DMS 273 (cell line): ENCODE data around the gene CFDP1.
"Not testable (repeated sequence)": the region's sequence is repeated elsewhere in the genome, so short reads cannot be mapped to it uniquely, and the experiment has no call there.

Source experiments
- DNase-seq: peaks from one replicate; lab custom pipeline; 2025; ENCODE audit not compliant: unreplicated experiment; lab: John Stamatoyannopoulos, UW

CFDP1 gene

GRCh38 chr16:75459691-75460090 lies 26.4 kb upstream of the CFDP1 start:
- no peak for DNase-seq

GRCh38 chr16:75458439-75458838 lies 25.1 kb upstream of the CFDP1 start:
- no peak for DNase-seq

GRCh38 chr16:75458029-75458428 lies 24.7 kb upstream of the CFDP1 start:
- no peak for DNase-seq

- no peak for DNase-seq
Measured at GRCh38 chr16:75457485-75458021, 24.2 kb upstream of the CFDP1 start.

GRCh38 chr16:75456971-75457370 lies 23.7 kb upstream of the CFDP1 start:
- DNase-seq: no peak

- DNase-seq: not testable (repeated sequence)
Measured at GRCh38 chr16:75456486-75456885, 23.2 kb upstream of the CFDP1 start.

- no peak for DNase-seq
Measured at GRCh38 chr16:75455677-75456076, 22.4 kb upstream of the CFDP1 start.

- no peak for DNase-seq
Measured at GRCh38 chr16:75452464-75453190, 19.3 kb upstream of the CFDP1 start.

GRCh38 chr16:75446416-75446815 lies 13.1 kb upstream of the CFDP1 start:
- DNase-seq: no peak

GRCh38 chr16:75445298-75445697 lies 12.0 kb upstream of the CFDP1 start:
- no peak for DNase-seq

GRCh38 chr16:75443298-75443697 lies 10.0 kb upstream of the CFDP1 start:
- DNase-seq: no peak

- DNase-seq: peak; percentile 94
Measured at GRCh38 chr16:75433732-75434413, 570 bp upstream of the CFDP1 start.

GRCh38 chr16:75429621-75430403 lies 3.5 kb downstream of the CFDP1 start:
- no peak for DNase-seq

GRCh38 chr16:75426524-75426923 lies 6.8 kb downstream of the CFDP1 start:
- DNase-seq: not testable (repeated sequence)

- DNase-seq: not testable (repeated sequence)
Measured at GRCh38 chr16:75424105-75424762, 9.1 kb downstream of the CFDP1 start.

- DNase-seq: no peak
Measured at GRCh38 chr16:75423723-75424104, 9.6 kb downstream of the CFDP1 start.

- DNase-seq: no peak
Measured at GRCh38 chr16:75421820-75422126, 11.5 kb downstream of the CFDP1 start.

- peak; percentile 92 for DNase-seq
Measured at GRCh38 chr16:75420987-75421819, 12.1 kb downstream of the CFDP1 start.

- no peak for DNase-seq
Measured at GRCh38 chr16:75416904-75417565, 16.3 kb downstream of the CFDP1 start.
